GM12878 (cell line): ENCODE data around the gene GRM3. TPM values are rescaled to one million over a fixed set of nuclear protein-coding genes. Genes with fewer than 3 reads are reported as not detected.

Experiments used
- ATAC-seq: fragments of 200-7000 bp; cut with Tn5 transposase; 3 replicates; pipeline ENCODE4 v1.9.1; 2020; ENCODE audit warnings: mild to moderate bottlenecking, moderate library complexity
- BruUV-seq: library from RNA; stranded (reverse); fragments of 400-500 nt; replicated peaks from 2 replicates; lab custom pipeline; 2021; lab: Mats Ljungman, UMichigan
- CTCF ChIA-PET: fragments of 300-600 bp; sonication (Branson Sonifier 250); formaldehyde crosslinking; extraction: SDS; loops from one replicate; lab custom pipeline; 2021; ENCODE audit warnings: inconsistent platforms; lab: Yijun Ruan, JAX
- POLR2A ChIA-PET: fragments of 350-600 bp; formaldehyde crosslinking; extraction: SDS; loops from one replicate; lab custom pipeline; 2021; ENCODE audit warnings: inconsistent platforms; lab: Charles Lee
- RAD21 ChIA-PET: fragments of 300-600 bp; sonication (Branson Sonifier 250); formaldehyde crosslinking; loops from one replicate; lab custom pipeline; 2023; ENCODE audit warnings: antibody characterized with exemption; ENCODE audit not compliant: unreplicated experiment; lab: Charles Lee
- SMC1A ChIA-PET: fragments of 300-600 bp; sonication (Branson Sonifier 250); formaldehyde crosslinking; loops from one replicate; lab custom pipeline; 2023; ENCODE audit not compliant: unreplicated experiment, uncharacterized antibody; lab: Charles Lee
- DNase-seq: peaks from one replicate; pipeline ENCODE4 v3.0.0-alpha.2; 2011; ENCODE audit warnings: low read depth, low spot score
- FAIRE-seq: peaks from 3 replicates; lab custom pipeline; 2011; peaks lifted over from hg19 to GRCh38; lab: Jason Lieb, UNC
- H2AFZ ChIP-seq: 2 replicates; pipeline ENCODE4 v1.6.0; 2011; ENCODE audit warnings: low read depth, low read length, control low read depth; ENCODE audit not compliant: control insufficient read depth
- H3K27ac ChIP-seq: 2 replicates; pipeline ENCODE4 v1.5.1; 2011; ENCODE audit warnings: control low read depth; ENCODE audit not compliant: control insufficient read depth, insufficient read depth
- H3K27me3 ChIP-seq, 2 experiments: replicated peaks in 1 of 2; 2 replicates each; pipeline versions ENCODE4 v1.6.0 to v1.6.1; 2011; ENCODE audit warnings: low read length in 1 of 2; ENCODE audit not compliant: control insufficient read depth in 2 of 2, insufficient read depth in 2 of 2
- H3K36me3 ChIP-seq, 2 experiments: 2 replicates each; pipeline ENCODE4 v1.5.1; 2011; ENCODE audit warnings: low read length in 1 of 2; ENCODE audit not compliant: control insufficient read depth in 2 of 2, insufficient read depth in 2 of 2
- H3K4me1 ChIP-seq: 2 replicates; pipeline ENCODE4 v1.6.1; 2011; ENCODE audit warnings: mild to moderate bottlenecking, low read length, moderate library complexity, mixed read lengths; ENCODE audit not compliant: control insufficient read depth, insufficient read depth
- H3K4me2 ChIP-seq: 2 replicates; pipeline ENCODE4 v1.6.0; 2011; ENCODE audit warnings: control low read depth; ENCODE audit not compliant: control insufficient read depth, insufficient read depth
- H3K4me3 ChIP-seq: fragments of 200-600 bp; sonication (generic); 2 replicates; pipeline ENCODE4 v1.5.1; 2016
- H3K79me2 ChIP-seq: 2 replicates; pipeline ENCODE4 v1.6.0; 2011; ENCODE audit warnings: low read length; ENCODE audit not compliant: control insufficient read depth, insufficient read depth
- H3K9ac ChIP-seq: 2 replicates; pipeline ENCODE4 v1.8.0; 2011; ENCODE audit warnings: low read length, control low read depth, mixed read lengths; ENCODE audit not compliant: control insufficient read depth, insufficient read depth
- H3K9me3 ChIP-seq: replicated peaks from 3 replicates; pipeline ENCODE4 v1.5.1; 2011; ENCODE audit warnings: mild to moderate bottlenecking, low read length; ENCODE audit not compliant: control insufficient read depth, insufficient read depth
- H4K20me1 ChIP-seq: 2 replicates; pipeline ENCODE4 v1.6.0; 2011; ENCODE audit not compliant: control insufficient read depth, insufficient read depth
- CREB1 ChIP-seq: IDR thresholded peaks from 2 replicates; pipeline ENCODE4 v1.6.1; 2012; ENCODE audit warnings: low read depth, mild to moderate bottlenecking, inconsistent platforms
- CTCF ChIP-seq, 3 experiments: IDR thresholded peaks in 2 of 3; conservative IDR thresholded peaks in 1 of 3; 2 replicates each; pipeline ENCODE4 v1.5.1; 2011; ENCODE audit warnings: low read depth in 3 of 3, low read length in 3 of 3, mild to moderate bottlenecking in 3 of 3, control low read depth in 2 of 3, moderate library complexity in 2 of 3, inconsistent platforms in 1 of 3, mixed read lengths in 1 of 3; ENCODE audit not compliant: control insufficient read depth in 2 of 3, insufficient read depth in 1 of 3; ENCODE audit errors: extremely low read depth in 1 of 3
- E2F8 ChIP-seq: fragments of 450-650 bp; IDR thresholded peaks from 2 replicates; pipeline ENCODE4 v1.6.1; 2018; ENCODE audit warnings: mild to moderate bottlenecking, low read depth, moderate library complexity; ENCODE audit not compliant: partially characterized antibody
- KDM1A ChIP-seq: fragments of 200-600 bp; sonication (generic); IDR thresholded peaks from 2 replicates; pipeline ENCODE4 v1.6.1; 2016; ENCODE audit warnings: borderline replicate concordance
- LARP7 ChIP-seq: fragments of 450-650 bp; IDR thresholded peaks from 2 replicates; pipeline ENCODE4 v1.6.1; 2017; ENCODE audit warnings: mild to moderate bottlenecking
- MTA2 ChIP-seq: fragments of 450-650 bp; IDR thresholded peaks from 2 replicates; pipeline ENCODE4 v1.6.1; 2016; ENCODE audit warnings: low read depth, mild to moderate bottlenecking, moderate library complexity
- NR2F1 ChIP-seq: fragments of 450-650 bp; conservative IDR thresholded peaks from 2 replicates; pipeline ENCODE4 v1.6.1; 2017; ENCODE audit warnings: mild to moderate bottlenecking
- POLR2AphosphoS5 ChIP-seq: IDR thresholded peaks from 2 replicates; pipeline ENCODE4 v1.6.1; 2011; ENCODE audit warnings: mild to moderate bottlenecking, low read length, inconsistent platforms
- RFX5 ChIP-seq: IDR thresholded peaks from 2 replicates; pipeline ENCODE4 v1.6.1; 2011; ENCODE audit warnings: low read depth, low read length, improper control_type of control experiment
- SIX5 ChIP-seq: IDR thresholded peaks from 2 replicates; pipeline ENCODE4 v1.6.1; 2011; ENCODE audit warnings: mild to moderate bottlenecking, low read depth, low read length, moderate library complexity; ENCODE audit not compliant: severe bottlenecking
- SMAD1 ChIP-seq: fragments of 450-650 bp; IDR thresholded peaks from 2 replicates; pipeline ENCODE4 v1.6.1; 2018; ENCODE audit warnings: mild to moderate bottlenecking, low read depth; ENCODE audit not compliant: partially characterized antibody
- STAT1 ChIP-seq: fragments of 450-650 bp; conservative IDR thresholded peaks from 2 replicates; pipeline ENCODE4 v1.6.1; 2014; ENCODE audit warnings: antibody characterized with exemption, mild to moderate bottlenecking
- ZBED1 ChIP-seq: IDR thresholded peaks from 2 replicates; pipeline ENCODE4 v1.6.1; 2016; ENCODE audit warnings: borderline replicate concordance
- ZBTB4 ChIP-seq: fragments of 450-650 bp; formaldehyde crosslinking; IDR thresholded peaks from 2 replicates; pipeline ENCODE4 v1.4.0; 2022; ENCODE audit warnings: mild to moderate bottlenecking, moderate library complexity
- WGBS: methylation state at CpG from one replicate; pipeline ENCODE4 v1.1.6; 2016; ENCODE audit warnings: low lambda C conversion rate; ENCODE audit not compliant: insufficient replicate concordance, insufficient coverage; ENCODE audit errors: missing lambda C conversion rate; 5-methylcytosine and 5-hydroxymethylcytosine counted together
- in situ Hi-C: fragments of 300-500 bp; cut with MboI; formaldehyde crosslinking; loops from 9 replicates; pipeline ENCODE4 v1.14.3; 2018; ENCODE audit warnings: mixed read lengths
- intact Hi-C: fragments of 100-400 bp; cut with micrococcal nuclease; formaldehyde crosslinking; loops from one replicate; pipeline ENCODE4 v1.14.2; 2022; ENCODE audit not compliant: unreplicated experiment
- polyA plus RNA-seq, 11 experiments: library from polyadenylated mRNA; depleted of rRNA in 4 of 11; unstranded in 6 of 11; stranded (reverse) in 5 of 11; fragments of >200 nt; fragmentation: Nextera tagmentation in 4 of 11; fragmentation: Illumina TruSeq in 1 of 11; extraction: Ambion mirVana in 4 of 11; extraction: Trizol in 1 of 11; gene quantifications; 1 replicate in 1 of 11; 2 replicates in 10 of 11; pipeline versions ENCODE4 v1.2.1 to v1.2.3, GENCODE V29; 2011 to 2016; ENCODE audit warnings: inconsistent platforms in 2 of 11, missing spikeins in 2 of 11, low read depth in 1 of 11
- total RNA-seq, 4 experiments: library from RNA; depleted of rRNA in 3 of 4; stranded (reverse); fragments of >200 nt in 3 of 4; fragmentation: Illumina TruSeq in 1 of 4; extraction: Trizol in 1 of 4; gene quantifications; 2 replicates each; pipeline versions ENCODE4 v1.2.1 to v1.2.3, GENCODE V29; 2013 to 2021
- TF ChIP-seq, protein P1 (sequence below): IDR thresholded peaks from 2 replicates; pipeline ENCODE4 v1.6.1; 2012; ENCODE audit warnings: low read depth, low read length, improper control_type of control experiment

GRM3 gene
- total and polyA plus RNA-seq, 10 of the 15 experiments (the other 5 are each of a cell fraction or from before 2014, with no cell fraction given), result 0.03 to 0.49 (median 0.15) TPM; not detected in 1

- Histone ChIP-seq H3K79me2 (no peaks in the 10 kb centered on the region), H2AFZ (no peak overlapping the region), H3K36me3 (no peaks in the 10 kb centered on the region), H3K9ac (no peak overlapping the region), H3K4me3 (no peak overlapping the region), H3K27ac (no peak overlapping the region), H3K4me1 (no peaks in the 10 kb centered on the region), H3K9me3 (no peaks in the 10 kb centered on the region), H3K27me3 (no peaks in the 10 kb centered on the region), H4K20me1 (no peaks in the 10 kb centered on the region), H3K4me2 (no peak overlapping the region)
- DNase-seq (no peak), ATAC-seq (no peak), FAIRE-seq (no peak)
- ChIA-PET CTCF (no interaction called here), RAD21 (no interaction called here), SMC1A (no interaction called here), POLR2A (no interaction called here)
- WGBS, result 0% methylated on average over 1 of the region's 1 CpG
- BruUV-seq, result no TSS peak
- no peak for TF ChIP-seq NR2F1
- TF ChIP-seq SIX5, result no peak
- no peak for TF ChIP-seq MTA2
- TF ChIP-seq STAT1, result no peak
- TF ChIP-seq CREB1, result no peak
- TF ChIP-seq, protein P1, sequence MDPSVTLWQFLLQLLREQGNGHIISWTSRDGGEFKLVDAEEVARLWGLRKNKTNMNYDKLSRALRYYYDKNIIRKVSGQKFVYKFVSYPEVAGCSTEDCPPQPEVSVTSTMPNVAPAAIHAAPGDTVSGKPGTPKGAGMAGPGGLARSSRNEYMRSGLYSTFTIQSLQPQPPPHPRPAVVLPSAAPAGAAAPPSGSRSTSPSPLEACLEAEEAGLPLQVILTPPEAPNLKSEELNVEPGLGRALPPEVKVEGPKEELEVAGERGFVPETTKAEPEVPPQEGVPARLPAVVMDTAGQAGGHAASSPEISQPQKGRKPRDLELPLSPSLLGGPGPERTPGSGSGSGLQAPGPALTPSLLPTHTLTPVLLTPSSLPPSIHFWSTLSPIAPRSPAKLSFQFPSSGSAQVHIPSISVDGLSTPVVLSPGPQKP, result no peak
- TF ChIP-seq ZBED1, result no peak
- TF ChIP-seq SMAD1, result no peak
- TF ChIP-seq E2F8, result no peak
- no peak for TF ChIP-seq CTCF (IDR thresholded peaks at IDR 0.05 in 2 of 3, conservative IDR thresholded peaks at IDR 0.05 in 1 of 3; ENCODE audit: control insufficient read depth in 2 of 3, extremely low read depth in 1 of 3, insufficient read depth in 1 of 3, low read depth in 3 of 3, low read length in 3 of 3)
- no peak for TF ChIP-seq LARP7
- TF ChIP-seq KDM1A, result no peak
- no peak for TF ChIP-seq ZBTB4 (CRISPR knock-in tag)
- no peak for TF ChIP-seq POLR2AphosphoS5
- TF ChIP-seq RFX5, result no peak
- in situ Hi-C loops, result no loop called here
- intact Hi-C loops, result no loop called here
Observed at GRCh38 chr7:86826948-86827347, 183.2 kb downstream of the GRM3 start.
